Suprapubic skin (tissue), 2 donors: Measurements from ENCODE around the gene ZFP1.

Experiments used
- EP300 ChIP-seq: sonication (generic); formaldehyde crosslinking; IDR thresholded peaks from one replicate; pipeline ENCODE4 v1.6.1; 2017; ENCODE audit warnings: antibody characterized with exemption
- POLR2A ChIP-seq, 2 donors: fragments of 450-650 bp; IDR thresholded peaks; one replicate each; pipeline ENCODE4 v1.6.1; 2017; ENCODE audit warnings: antibody characterized with exemption in 2 of 2, mild to moderate bottlenecking in 2 of 2, moderate library complexity in 2 of 2

DNA sequence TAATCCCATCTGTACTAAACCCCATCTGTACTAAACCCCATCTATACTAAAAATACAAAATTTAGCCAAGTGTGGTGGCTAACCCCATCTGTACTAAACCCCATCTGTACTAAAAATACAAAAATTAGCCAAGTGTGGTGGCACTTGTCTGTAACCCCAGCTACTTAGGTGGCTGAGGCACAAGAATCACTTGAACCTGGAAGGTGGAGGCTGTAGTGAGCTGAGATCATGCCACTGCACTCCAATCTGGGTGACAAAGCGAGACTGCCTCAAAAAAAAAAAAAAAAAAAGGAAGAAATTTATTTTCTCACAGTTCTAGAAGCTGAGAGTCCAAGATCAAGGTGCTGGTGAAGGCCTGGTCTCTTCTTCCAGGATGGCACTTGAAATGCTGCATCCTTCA, 12.1 kb downstream of the ZFP1 start:
- TF ChIP-seq EP300 = no peak
- no peak for TF ChIP-seq POLR2A (IDR thresholded peaks at IDR 0.05)
